GM12878 (cell line): ENCODE data around the gene RHOBTB1. TPM values are rescaled to one million over a fixed set of nuclear protein-coding genes. Genes with fewer than 3 reads are reported as not detected.

Experiments used
- ATAC-seq: fragments of 200-7000 bp; cut with Tn5 transposase; 3 replicates; pipeline ENCODE4 v1.9.1; 2020; ENCODE audit warnings: mild to moderate bottlenecking, moderate library complexity
- BruUV-seq: library from RNA; stranded (reverse); fragments of 400-500 nt; replicated peaks from 2 replicates; lab custom pipeline; 2021; lab: Mats Ljungman, UMichigan
- CTCF ChIA-PET: fragments of 300-600 bp; sonication (Branson Sonifier 250); formaldehyde crosslinking; extraction: SDS; loops from one replicate; lab custom pipeline; 2021; ENCODE audit warnings: inconsistent platforms; lab: Yijun Ruan, JAX
- POLR2A ChIA-PET: fragments of 350-600 bp; formaldehyde crosslinking; extraction: SDS; loops from one replicate; lab custom pipeline; 2021; ENCODE audit warnings: inconsistent platforms; lab: Charles Lee
- RAD21 ChIA-PET: fragments of 300-600 bp; sonication (Branson Sonifier 250); formaldehyde crosslinking; loops from one replicate; lab custom pipeline; 2023; ENCODE audit warnings: antibody characterized with exemption; ENCODE audit not compliant: unreplicated experiment; lab: Charles Lee
- SMC1A ChIA-PET: fragments of 300-600 bp; sonication (Branson Sonifier 250); formaldehyde crosslinking; loops from one replicate; lab custom pipeline; 2023; ENCODE audit not compliant: unreplicated experiment, uncharacterized antibody; lab: Charles Lee
- DNase-seq: peaks from one replicate; pipeline ENCODE4 v3.0.0-alpha.2; 2011; ENCODE audit warnings: low read depth, low spot score
- FAIRE-seq: peaks from 3 replicates; lab custom pipeline; 2011; peaks lifted over from hg19 to GRCh38; lab: Jason Lieb, UNC
- H2AFZ ChIP-seq: 2 replicates; pipeline ENCODE4 v1.6.0; 2011; ENCODE audit warnings: low read depth, low read length, control low read depth; ENCODE audit not compliant: control insufficient read depth
- H3K27ac ChIP-seq: 2 replicates; pipeline ENCODE4 v1.5.1; 2011; ENCODE audit warnings: control low read depth; ENCODE audit not compliant: control insufficient read depth, insufficient read depth
- H3K27me3 ChIP-seq, 2 experiments: replicated peaks in 1 of 2; 2 replicates each; pipeline versions ENCODE4 v1.6.0 to v1.6.1; 2011; ENCODE audit warnings: low read length in 1 of 2; ENCODE audit not compliant: control insufficient read depth in 2 of 2, insufficient read depth in 2 of 2
- H3K36me3 ChIP-seq, 2 experiments: 2 replicates each; pipeline ENCODE4 v1.5.1; 2011; ENCODE audit warnings: low read length in 1 of 2; ENCODE audit not compliant: control insufficient read depth in 2 of 2, insufficient read depth in 2 of 2
- H3K4me1 ChIP-seq: 2 replicates; pipeline ENCODE4 v1.6.1; 2011; ENCODE audit warnings: mild to moderate bottlenecking, low read length, moderate library complexity, mixed read lengths; ENCODE audit not compliant: control insufficient read depth, insufficient read depth
- H3K4me2 ChIP-seq: 2 replicates; pipeline ENCODE4 v1.6.0; 2011; ENCODE audit warnings: control low read depth; ENCODE audit not compliant: control insufficient read depth, insufficient read depth
- H3K4me3 ChIP-seq: fragments of 200-600 bp; sonication (generic); 2 replicates; pipeline ENCODE4 v1.5.1; 2016
- H3K79me2 ChIP-seq: 2 replicates; pipeline ENCODE4 v1.6.0; 2011; ENCODE audit warnings: low read length; ENCODE audit not compliant: control insufficient read depth, insufficient read depth
- H3K9ac ChIP-seq: 2 replicates; pipeline ENCODE4 v1.8.0; 2011; ENCODE audit warnings: low read length, control low read depth, mixed read lengths; ENCODE audit not compliant: control insufficient read depth, insufficient read depth
- H3K9me3 ChIP-seq: replicated peaks from 3 replicates; pipeline ENCODE4 v1.5.1; 2011; ENCODE audit warnings: mild to moderate bottlenecking, low read length; ENCODE audit not compliant: control insufficient read depth, insufficient read depth
- H4K20me1 ChIP-seq: 2 replicates; pipeline ENCODE4 v1.6.0; 2011; ENCODE audit not compliant: control insufficient read depth, insufficient read depth
- ATF3 ChIP-seq: IDR thresholded peaks from 2 replicates; pipeline ENCODE4 v1.6.1; 2011; ENCODE audit warnings: low read depth, mild to moderate bottlenecking, low read length, moderate library complexity, borderline replicate concordance; ENCODE audit errors: extremely low read depth
- ATF7 ChIP-seq: fragments of 450-650 bp; IDR thresholded peaks from 2 replicates; pipeline ENCODE4 v1.6.1; 2016; ENCODE audit warnings: low read depth, mild to moderate bottlenecking
- BHLHE40 ChIP-seq, 2 experiments: fragments of 450-650 bp in 1 of 2; IDR thresholded peaks; 2 replicates each; pipeline ENCODE4 v1.6.1; 2011 to 2017; ENCODE audit warnings: low read depth in 2 of 2, borderline replicate concordance in 1 of 2, improper control_type of control experiment in 1 of 2, low read length in 1 of 2, mild to moderate bottlenecking in 1 of 2
- CHD1 ChIP-seq: IDR thresholded peaks from 2 replicates; pipeline ENCODE4 v1.6.1; 2012; ENCODE audit warnings: low read depth, low read length, improper control_type of control experiment
- E4F1 ChIP-seq: fragments of 450-650 bp; IDR thresholded peaks from 2 replicates; pipeline ENCODE4 v1.6.1; 2018; ENCODE audit warnings: borderline replicate concordance, mild to moderate bottlenecking; ENCODE audit not compliant: partially characterized antibody
- HDAC2 ChIP-seq: fragments of 200-600 bp; sonication (generic); IDR thresholded peaks from 2 replicates; pipeline ENCODE4 v1.6.1; 2017
- HSF1 ChIP-seq: fragments of 150-350 bp; IDR thresholded peaks from 2 replicates; pipeline ENCODE4 v1.6.1; 2014; ENCODE audit warnings: mild to moderate bottlenecking, low read depth, low read length
- MTA3 ChIP-seq: IDR thresholded peaks from 2 replicates; pipeline ENCODE4 v1.6.1; 2012; ENCODE audit warnings: low read length, inconsistent platforms, borderline replicate concordance
- NR2F1 ChIP-seq: fragments of 450-650 bp; conservative IDR thresholded peaks from 2 replicates; pipeline ENCODE4 v1.6.1; 2017; ENCODE audit warnings: mild to moderate bottlenecking
- PML ChIP-seq: IDR thresholded peaks from 2 replicates; pipeline ENCODE4 v1.6.1; 2012; ENCODE audit warnings: low read length, inconsistent platforms
- PRDM15 ChIP-seq: fragments of 450-650 bp; formaldehyde crosslinking; IDR thresholded peaks from 2 replicates; pipeline ENCODE4 v1.4.0; 2020; ENCODE audit warnings: mild to moderate bottlenecking, moderate library complexity
- STAT1 ChIP-seq: fragments of 450-650 bp; conservative IDR thresholded peaks from 2 replicates; pipeline ENCODE4 v1.6.1; 2014; ENCODE audit warnings: antibody characterized with exemption, mild to moderate bottlenecking
- SUZ12 ChIP-seq: fragments of 200-600 bp; sonication (generic); IDR thresholded peaks from one replicate; pipeline ENCODE4 v1.6.1; 2018; ENCODE audit warnings: antibody characterized with exemption, mild to moderate bottlenecking; ENCODE audit not compliant: unreplicated experiment
- TAF1 ChIP-seq: IDR thresholded peaks from 2 replicates; pipeline ENCODE4 v1.6.1; 2011; ENCODE audit warnings: mild to moderate bottlenecking, low read depth, low read length, borderline replicate concordance
- ZNF207 ChIP-seq: fragments of 450-650 bp; IDR thresholded peaks from 2 replicates; pipeline ENCODE4 v1.6.1; 2014; ENCODE audit warnings: antibody characterized with exemption, mild to moderate bottlenecking, borderline replicate concordance
- WGBS: methylation state at CpG from one replicate; pipeline ENCODE4 v1.1.6; 2016; ENCODE audit warnings: low lambda C conversion rate; ENCODE audit not compliant: insufficient replicate concordance, insufficient coverage; ENCODE audit errors: missing lambda C conversion rate; 5-methylcytosine and 5-hydroxymethylcytosine counted together
- in situ Hi-C: fragments of 300-500 bp; cut with MboI; formaldehyde crosslinking; loops from 9 replicates; pipeline ENCODE4 v1.14.3; 2018; ENCODE audit warnings: mixed read lengths
- intact Hi-C: fragments of 100-400 bp; cut with micrococcal nuclease; formaldehyde crosslinking; loops from one replicate; pipeline ENCODE4 v1.14.2; 2022; ENCODE audit not compliant: unreplicated experiment
- polyA plus RNA-seq, 11 experiments: library from polyadenylated mRNA; depleted of rRNA in 4 of 11; unstranded in 6 of 11; stranded (reverse) in 5 of 11; fragments of >200 nt; fragmentation: Nextera tagmentation in 4 of 11; fragmentation: Illumina TruSeq in 1 of 11; extraction: Ambion mirVana in 4 of 11; extraction: Trizol in 1 of 11; gene quantifications; 1 replicate in 1 of 11; 2 replicates in 10 of 11; pipeline versions ENCODE4 v1.2.1 to v1.2.3, GENCODE V29; 2011 to 2016; ENCODE audit warnings: inconsistent platforms in 2 of 11, missing spikeins in 2 of 11, low read depth in 1 of 11
- total RNA-seq, 4 experiments: library from RNA; depleted of rRNA in 3 of 4; stranded (reverse); fragments of >200 nt in 3 of 4; fragmentation: Illumina TruSeq in 1 of 4; extraction: Trizol in 1 of 4; gene quantifications; 2 replicates each; pipeline versions ENCODE4 v1.2.1 to v1.2.3, GENCODE V29; 2013 to 2021

The RHOBTB1 gene
- total and polyA plus RNA-seq, 10 of the 15 experiments (the other 5 are each of a cell fraction or from before 2014, with no cell fraction given): not detected

- RAD21 ChIA-PET: no interaction called here
- TF ChIP-seq E4F1: no peak
- TF ChIP-seq CHD1: no peak
- no peak for TF ChIP-seq TAF1
- no peak for TF ChIP-seq STAT1
- no peak for TF ChIP-seq PRDM15 (CRISPR knock-in tag)
- TF ChIP-seq SUZ12: no peak
- TF ChIP-seq MTA3: no peak
- TF ChIP-seq NR2F1: no peak
- TF ChIP-seq HSF1: no peak
- TF ChIP-seq ATF3: no peak
- no peak for TF ChIP-seq HDAC2
- TF ChIP-seq ATF7: no peak
- no peak for TF ChIP-seq ZNF207
- no peak for TF ChIP-seq BHLHE40 (IDR thresholded peaks at IDR 0.05; ENCODE audit: borderline replicate concordance in 1 of 2, low read depth in 2 of 2, low read length in 1 of 2)
- no peak for TF ChIP-seq PML
Measured at GRCh38 chr10:60917331-60918280, 26.4 kb downstream of the RHOBTB1 start.

More at GRCh38 chr10:60917331-60918280, 26.4 kb downstream of the RHOBTB1 start:
- H3K9me3 ChIP-seq: no peaks in the 10 kb centered on the region
- no peak overlapping the region for H3K27ac ChIP-seq
- FAIRE-seq (no peak), DNase-seq (no peak), ATAC-seq (no peak)
- no peaks in the 10 kb centered on the region for H3K36me3 ChIP-seq
- WGBS: 25% methylated on average over 4 of the region's 4 CpGs
- H4K20me1 ChIP-seq: no peaks in the 10 kb centered on the region
- ChIA-PET POLR2A (no interaction called here), SMC1A (no interaction called here), CTCF (interaction anchor here (1.5 kb wide), 1 partner anchor 9 kb away, joined by 3 read pairs; no protein-coding TSS in a partner anchor)
- no peak overlapping the region for H3K4me3 ChIP-seq
- no peak overlapping the region for H2AFZ ChIP-seq
- no TSS peak for BruUV-seq
- no peak overlapping the region for H3K4me2 ChIP-seq
- intact Hi-C loops: no loop called here
- H3K9ac ChIP-seq: no peak overlapping the region
- H3K79me2 ChIP-seq: no peaks in the 10 kb centered on the region
- in situ Hi-C loops: no loop called here
- H3K27me3 ChIP-seq: no peaks in the 10 kb centered on the region
- H3K4me1 ChIP-seq: no peaks in the 10 kb centered on the region
